GM18868 (cell line): ENCODE measurements around the gene SIAH1.
"Not testable (repeated sequence)": the region's sequence is repeated elsewhere in the genome, so short reads cannot be mapped to it uniquely, and the experiment has no call there.

Experiments used
- ATAC-seq: cut with Tn5 transposase; IDR thresholded peaks from one replicate; pipeline ENCODE4 v1.9.1; 2021; ENCODE audit warnings: mild to moderate bottlenecking, moderate library complexity; ENCODE audit not compliant: unreplicated experiment

Gene SIAH1

DNA sequence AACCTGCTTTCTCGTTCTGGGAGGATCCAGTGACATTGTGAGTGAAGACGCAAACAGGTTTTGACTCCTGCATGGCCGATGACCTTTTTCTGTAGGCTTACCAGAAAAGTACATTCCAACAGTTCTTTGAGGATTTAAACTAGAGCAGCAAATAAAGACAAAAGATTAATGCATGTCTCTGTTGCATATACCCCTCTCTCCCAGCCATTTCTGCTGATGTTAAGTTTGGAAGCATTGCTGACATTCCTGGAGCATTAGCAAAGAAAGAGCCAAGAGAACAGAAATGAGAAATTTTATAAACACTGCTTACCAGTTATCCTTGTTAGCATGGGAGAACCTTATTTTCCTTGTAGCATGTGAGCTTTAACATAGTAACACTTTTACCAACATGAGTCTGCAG is 49.3 kb downstream of the SIAH1 start:
- no peak for ATAC-seq

DNA sequence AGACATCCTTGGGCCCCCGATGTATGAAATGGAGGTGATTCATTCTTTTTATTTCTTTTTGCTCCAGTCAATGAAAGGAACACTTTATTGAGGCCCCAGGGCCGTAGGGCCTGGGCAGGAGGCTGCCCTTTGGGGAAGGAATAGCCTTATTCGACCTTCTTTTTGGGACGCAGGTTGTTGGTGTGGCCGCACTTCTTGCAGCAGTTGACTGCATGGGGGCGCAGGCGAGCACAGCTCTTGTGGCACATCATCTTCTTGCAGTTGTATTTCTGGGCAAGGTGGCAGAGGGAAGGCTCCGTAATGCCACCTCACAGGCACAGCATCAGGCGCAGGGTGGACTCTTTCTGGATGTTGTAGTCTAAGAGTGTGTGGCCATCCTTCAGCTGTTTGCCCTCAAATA is 50.9 kb downstream of the SIAH1 start:
- no peak for ATAC-seq

DNA sequence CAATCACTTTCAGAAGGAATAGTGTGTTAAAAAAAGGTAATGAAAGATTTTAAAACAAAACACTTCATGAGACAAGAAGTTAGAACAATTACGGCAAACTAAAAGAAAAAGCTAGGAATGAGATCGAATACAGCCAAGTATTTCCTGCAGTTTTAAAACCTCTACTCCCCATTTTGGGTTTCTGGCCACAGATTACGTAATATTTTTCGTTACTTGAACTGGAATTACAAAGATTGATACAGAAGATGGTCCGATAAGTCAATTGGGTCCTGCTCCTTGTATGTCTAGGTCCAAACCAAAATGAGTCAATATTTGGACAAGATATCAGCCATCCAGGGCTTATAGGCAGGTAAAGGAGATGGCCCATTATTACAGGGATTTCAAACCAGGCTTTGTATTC is 52.2 kb downstream of the SIAH1 start:
- ATAC-seq, result no peak

DNA sequence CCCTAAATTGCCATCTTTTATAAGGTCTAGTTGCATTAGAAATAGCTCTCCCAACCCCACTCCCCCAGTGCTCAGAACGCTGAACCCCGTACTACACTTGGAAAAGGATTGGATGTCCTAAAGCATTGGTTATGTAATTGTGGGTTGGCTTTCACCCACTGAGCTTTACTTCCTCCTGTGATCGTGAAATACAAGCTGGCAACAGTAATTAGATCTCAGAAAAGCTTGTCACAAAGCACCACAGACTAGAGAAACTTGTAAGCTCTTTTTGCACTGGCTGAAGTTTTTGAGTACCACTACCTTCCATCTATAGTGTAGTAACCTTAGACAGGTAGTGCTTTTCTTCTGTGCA is 54.4 kb downstream of the SIAH1 start:
- no peak for ATAC-seq

DNA sequence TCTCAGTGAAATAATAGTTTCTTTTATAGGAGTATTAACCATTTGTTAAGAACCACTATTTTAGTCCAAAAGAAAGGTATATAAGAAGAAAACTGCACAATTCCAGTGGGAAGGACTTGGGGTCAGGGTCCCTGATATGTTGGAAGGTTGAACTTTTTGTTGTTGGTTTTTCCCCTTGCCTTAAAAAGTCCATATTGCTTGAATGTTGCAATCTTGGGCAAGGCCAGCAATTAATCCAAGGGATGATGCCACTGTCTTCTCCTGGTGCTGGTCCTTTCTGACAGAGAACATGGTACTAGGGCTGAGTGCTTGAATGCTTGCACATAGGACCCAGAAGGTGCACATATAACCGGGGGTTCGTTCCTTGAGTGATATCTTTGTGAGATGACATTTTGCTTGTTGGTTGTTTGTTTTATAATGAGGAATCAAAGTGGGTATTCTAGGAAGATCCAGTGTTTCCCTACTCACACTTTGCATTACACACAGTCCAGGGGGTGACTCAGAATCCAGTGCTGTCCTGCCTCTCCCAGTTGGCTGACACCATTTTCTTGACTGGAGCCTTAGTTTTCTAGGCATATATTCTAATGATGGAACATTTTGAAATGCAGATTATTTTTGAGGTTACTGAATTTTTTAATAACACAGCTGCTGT is 54.9 kb downstream of the SIAH1 start:
- no peak for ATAC-seq

DNA sequence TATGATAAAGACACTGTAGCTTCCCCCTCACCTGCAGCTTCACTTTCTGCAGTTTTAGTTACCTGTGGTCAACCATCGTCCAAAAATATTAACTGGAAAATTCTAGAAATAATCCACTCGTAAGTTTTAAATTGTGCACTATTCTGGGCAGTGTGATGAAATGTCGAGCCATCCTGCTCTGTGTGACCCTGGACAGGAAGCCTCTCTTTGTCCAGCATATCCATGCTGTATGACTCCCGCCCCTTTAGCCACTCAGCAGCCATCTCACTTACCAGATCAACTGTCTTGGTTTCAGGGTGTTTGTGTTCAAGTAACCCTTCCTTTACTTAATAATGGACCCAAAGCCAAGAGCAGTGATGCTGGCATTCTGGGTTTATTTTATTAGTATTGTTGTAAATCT is 56.1 kb downstream of the SIAH1 start:
- no peak for ATAC-seq

DNA sequence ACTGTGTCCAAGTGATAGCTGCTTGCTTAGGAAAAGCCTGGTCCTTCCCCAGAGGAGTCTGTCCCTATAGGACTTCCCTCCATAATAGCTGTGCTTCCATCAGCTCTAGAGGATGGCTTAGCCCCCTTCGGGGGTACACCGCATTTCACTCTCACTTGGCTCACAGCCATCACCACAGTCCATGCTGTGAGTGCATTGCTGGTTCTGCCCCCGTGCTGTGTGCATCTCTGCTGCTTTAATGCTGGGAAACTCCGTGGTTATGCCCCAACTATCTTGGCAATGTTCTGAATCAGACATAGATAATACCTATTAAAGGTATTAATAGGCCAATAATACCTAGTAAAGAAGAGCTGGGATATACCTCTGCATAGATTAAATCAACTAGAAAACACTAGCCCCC is 58.3 kb downstream of the SIAH1 start:
- ATAC-seq, result peak; percentile 82

DNA sequence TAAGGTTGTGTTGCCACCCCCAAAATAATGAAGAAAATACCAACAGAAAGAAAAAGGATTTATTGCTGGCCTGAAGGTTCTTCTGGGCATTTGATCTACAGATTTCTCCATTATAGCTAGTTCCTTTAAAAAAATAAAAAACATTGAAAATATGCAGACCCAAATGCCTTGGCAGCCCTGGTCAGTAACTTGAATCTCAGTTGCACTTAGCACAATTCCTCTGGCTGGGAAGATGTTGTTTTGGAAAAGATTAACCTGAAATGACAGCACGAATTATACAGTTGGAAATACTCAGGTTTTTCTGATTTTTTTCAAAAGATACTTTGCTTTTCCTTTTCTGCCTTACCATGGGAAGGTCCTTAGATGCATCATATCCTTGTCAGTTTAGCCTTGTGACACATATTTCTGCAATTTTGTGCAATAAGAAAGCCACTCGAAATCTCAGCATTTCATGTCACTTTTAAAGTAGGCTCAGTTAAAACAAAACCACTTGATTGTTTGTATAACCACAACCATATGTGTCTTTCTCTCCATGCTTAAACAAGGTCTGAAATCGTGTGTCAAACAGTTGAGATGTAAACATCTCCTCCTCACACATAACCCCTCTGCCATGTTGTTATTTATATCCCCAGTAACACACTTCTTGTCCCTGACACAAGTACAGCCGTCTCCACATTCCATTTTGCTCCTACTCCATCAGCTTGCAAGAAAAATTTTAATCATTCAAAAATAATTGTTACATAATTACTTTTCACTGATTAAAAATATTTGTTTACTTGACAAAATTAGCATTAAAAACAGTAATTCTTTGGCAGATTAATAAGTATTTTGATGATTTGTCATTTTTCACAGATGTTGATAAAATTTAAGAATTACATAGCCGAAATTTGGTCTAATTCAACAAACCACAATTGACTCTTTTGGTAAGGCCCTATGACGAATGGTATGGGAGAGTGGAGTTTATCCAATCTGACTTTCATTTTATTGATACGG is 61.1 kb downstream of the SIAH1 start:
- no peak for ATAC-seq

DNA sequence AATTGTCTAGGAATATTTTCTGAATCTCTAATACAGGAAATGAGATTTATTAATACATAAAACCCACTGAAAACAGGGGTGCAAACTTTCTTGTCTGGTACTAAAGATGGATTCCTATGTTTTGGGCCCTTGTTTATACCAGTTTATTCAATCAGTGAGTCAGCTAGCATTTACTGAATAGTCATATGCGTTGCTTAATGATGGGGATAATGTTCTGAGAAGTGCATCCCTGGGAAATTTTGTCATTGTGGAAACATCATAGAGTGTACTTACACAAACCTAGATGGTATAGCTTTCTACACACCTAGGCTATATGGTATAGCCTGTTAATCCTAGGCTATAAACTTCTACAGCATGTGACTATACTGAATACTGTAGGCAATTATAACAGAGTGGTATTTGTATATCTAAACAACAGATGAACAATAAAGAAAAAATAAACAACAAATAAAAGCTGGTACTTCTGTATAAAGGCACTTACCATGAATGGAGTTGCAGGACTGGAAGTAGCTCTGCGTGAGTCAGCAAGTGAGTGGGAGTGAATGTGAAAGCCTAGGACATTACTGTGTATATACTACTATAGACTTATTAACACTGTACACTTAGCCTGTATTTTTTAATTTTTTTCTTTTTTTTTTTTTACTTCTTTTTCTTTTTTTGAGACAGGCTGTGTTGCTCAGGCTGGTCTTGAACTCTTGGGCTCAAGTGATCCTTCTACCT is 63.7 kb downstream of the SIAH1 start:
- no peak for ATAC-seq

DNA sequence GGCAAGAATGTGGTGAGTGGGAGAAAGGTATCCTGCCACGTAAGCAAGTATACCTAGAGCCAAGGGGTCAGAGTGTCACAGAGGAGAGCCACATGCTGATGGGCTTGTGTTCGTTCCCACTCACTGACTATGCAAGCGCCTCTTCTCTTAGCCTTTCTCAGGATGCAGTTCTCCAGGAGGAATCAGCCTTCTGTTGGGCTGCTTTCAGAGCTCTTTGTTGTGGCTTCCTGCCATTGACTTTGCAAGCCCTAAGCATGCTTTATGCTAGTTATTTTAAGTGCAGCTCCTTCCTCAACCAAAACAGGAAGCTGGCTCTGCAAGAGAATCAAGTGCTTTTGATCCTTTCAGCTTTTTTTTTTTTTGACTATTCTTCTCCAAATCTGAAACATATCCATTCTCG is 66.6 kb downstream of the SIAH1 start:
- ATAC-seq, result no peak

DNA sequence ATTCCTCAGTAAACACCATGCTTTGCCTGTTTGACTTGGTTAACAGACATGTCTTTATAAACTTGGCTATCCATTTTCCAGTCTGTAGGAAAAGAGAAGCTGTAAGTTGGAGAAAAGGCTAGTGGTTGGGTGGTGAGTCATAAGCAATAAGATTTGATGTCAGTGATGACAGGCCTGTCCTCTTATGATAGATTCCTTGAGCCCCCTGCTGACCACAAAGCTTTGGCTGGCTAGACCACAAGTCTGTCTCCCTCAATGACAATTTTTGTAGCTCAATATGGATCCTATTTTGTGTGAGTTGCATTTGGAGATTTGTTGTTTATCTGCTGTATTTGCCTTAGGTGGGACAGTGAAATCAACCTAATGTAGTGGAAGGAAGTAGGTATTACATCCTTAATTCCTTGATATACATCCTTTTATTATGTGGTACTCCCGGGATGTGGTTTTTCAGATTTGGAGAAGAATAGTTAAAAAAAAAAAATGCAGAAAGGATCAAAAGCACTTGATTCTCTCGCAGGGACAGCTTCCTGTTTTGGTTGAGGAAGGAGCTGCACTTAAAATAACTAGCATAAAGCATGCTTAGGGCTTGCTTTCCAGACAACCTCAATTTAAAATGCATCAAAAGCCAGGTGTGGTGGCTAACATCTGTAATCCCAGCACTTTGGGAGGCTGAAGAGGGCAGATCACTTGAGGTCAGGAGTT is 67.4 kb downstream of the SIAH1 start:
- no peak for ATAC-seq

DNA sequence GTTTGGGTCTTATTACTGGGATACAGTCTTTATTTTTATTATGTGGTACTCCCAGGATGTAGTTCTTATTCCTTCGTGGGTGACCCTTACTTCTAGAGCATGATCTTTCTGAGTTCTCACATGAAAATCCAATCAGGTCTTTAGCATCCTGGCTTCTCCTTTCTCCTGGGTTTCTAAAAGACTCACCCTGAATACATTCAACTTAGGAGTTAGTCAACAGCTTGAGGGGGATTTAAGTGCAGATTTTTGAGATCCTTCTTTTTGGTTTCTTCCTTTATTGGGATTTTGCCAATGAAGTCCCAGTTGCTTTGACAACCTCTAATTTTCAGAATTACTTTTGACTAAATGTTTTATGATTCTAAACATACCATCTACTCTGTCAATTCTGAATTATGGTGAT is 68.2 kb downstream of the SIAH1 start:
- no peak for ATAC-seq

DNA sequence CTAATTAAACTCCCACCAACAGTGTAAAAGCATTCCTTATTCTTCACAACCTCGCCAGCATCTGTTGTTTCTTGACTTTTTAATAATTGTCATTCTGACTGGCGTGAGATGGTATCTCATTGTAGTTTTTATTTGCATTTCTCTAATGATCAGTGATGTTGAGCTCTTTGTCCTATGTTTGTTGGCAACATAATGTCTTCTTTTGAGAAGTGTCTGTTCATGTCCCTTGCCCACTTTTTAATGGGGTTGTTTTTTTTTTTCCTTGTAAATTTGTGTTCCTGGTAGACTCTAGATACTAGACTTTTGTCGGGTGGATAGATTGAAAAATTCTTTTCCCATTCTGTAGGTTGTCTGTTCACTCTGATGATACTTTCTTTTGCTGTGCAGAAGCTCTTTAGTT is 71.3 kb downstream of the SIAH1 start:
- not testable (repeated sequence) for ATAC-seq

DNA sequence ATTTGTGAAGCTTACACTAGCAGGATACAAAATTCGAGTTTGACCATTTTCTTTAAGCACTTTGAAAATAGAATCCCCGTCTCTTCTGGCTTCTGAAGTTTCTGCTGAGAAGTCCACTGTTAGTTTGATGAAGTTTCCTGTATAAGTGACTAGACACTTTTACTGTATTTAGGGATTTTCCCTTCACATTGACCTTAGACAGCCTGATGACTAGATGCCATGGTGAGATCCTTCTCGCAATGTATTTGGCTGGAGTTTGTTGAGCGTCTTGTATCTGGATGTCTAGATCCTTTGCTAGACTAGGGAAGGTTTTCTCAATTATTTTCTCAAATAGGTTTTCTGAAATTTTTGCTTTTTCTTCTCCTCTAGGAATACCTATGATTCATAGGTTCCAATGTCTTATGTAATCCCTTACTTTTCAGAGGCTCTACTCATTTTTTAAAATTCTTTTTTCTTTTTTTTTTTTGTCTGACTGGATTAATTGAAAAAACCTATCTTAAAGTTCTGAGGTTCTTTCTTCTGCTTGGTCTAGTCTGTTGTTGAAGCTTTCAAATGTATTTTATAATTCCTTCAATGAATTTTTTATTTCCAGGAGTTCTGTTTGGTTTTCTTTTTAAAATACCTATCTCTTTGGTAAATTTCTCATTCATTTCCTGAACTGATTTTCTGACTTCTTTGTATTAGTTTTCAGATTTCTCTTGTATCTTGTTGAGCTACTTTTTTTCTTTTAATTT is 74.1 kb downstream of the SIAH1 start:
- ATAC-seq, result no peak
